Karpas-422 (cell line): ENCODE results near the gene CLGN. TPM values are rescaled to one million over a fixed set of nuclear protein-coding genes. Genes with fewer than 3 reads are reported as not detected.

Experiments used
- DNase-seq: peaks from one replicate; pipeline ENCODE4 v3.0.0-alpha.2; 2015
- H2AFZ ChIP-seq: fragments of 200-600 bp; sonication (generic); 2 replicates; pipeline ENCODE4 v1.6.1; 2014; ENCODE audit warnings: antibody characterized with exemption, low read length, mixed read lengths
- H3K27ac ChIP-seq: fragments of 200-600 bp; sonication (generic); 2 replicates; pipeline ENCODE4 v1.5.1; 2014; ENCODE audit warnings: mild to moderate bottlenecking, low read length, moderate library complexity
- H3K27me3 ChIP-seq: fragments of 200-600 bp; sonication (generic); 2 replicates; pipeline ENCODE4 v1.6.1; 2014; ENCODE audit warnings: low read length, mixed read lengths
- H3K36me3 ChIP-seq: fragments of 200-600 bp; sonication (generic); 2 replicates; pipeline ENCODE4 v1.6.1; 2014; ENCODE audit warnings: low read length, mixed read lengths; ENCODE audit not compliant: insufficient read depth
- H3K4me1 ChIP-seq: fragments of 200-600 bp; sonication (generic); 2 replicates; pipeline ENCODE4 v1.6.1; 2014; ENCODE audit warnings: mild to moderate bottlenecking, low read length, mixed read lengths
- H3K4me2 ChIP-seq: fragments of 200-600 bp; sonication (generic); 2 replicates; pipeline ENCODE4 v1.6.1; 2014; ENCODE audit warnings: low read length, low read depth, mild to moderate bottlenecking; ENCODE audit not compliant: poor library complexity, severe bottlenecking
- H3K4me3 ChIP-seq: fragments of 200-600 bp; sonication (generic); 2 replicates; pipeline ENCODE4 v1.5.1; 2014; ENCODE audit warnings: mild to moderate bottlenecking, antibody characterized with exemption, low read length, mixed read lengths
- H3K79me2 ChIP-seq: fragments of 200-600 bp; sonication (generic); 2 replicates; pipeline ENCODE4 v1.6.1; 2014; ENCODE audit warnings: mild to moderate bottlenecking, low read length, mixed read lengths
- H3K9ac ChIP-seq: fragments of 200-600 bp; sonication (generic); 2 replicates; pipeline ENCODE4 v1.6.0; 2014; ENCODE audit warnings: low read length
- H3K9me2 ChIP-seq: fragments of 200-600 bp; sonication (generic), shearing (Covaris generic); replicated peaks from 2 replicates; pipeline ENCODE4 v1.6.0; 2014; ENCODE audit warnings: mild to moderate bottlenecking, low read length, moderate library complexity; ENCODE audit not compliant: insufficient read depth
- H3K9me3 ChIP-seq: fragments of 300-700, 200-600 bp; sonication (generic); 2 replicates; pipeline ENCODE4 v1.6.1; 2014; ENCODE audit warnings: low read length, mixed read lengths
- H4K20me1 ChIP-seq: fragments of 200-600 bp; sonication (generic); 2 replicates; pipeline ENCODE4 v1.6.1; 2014; ENCODE audit warnings: mild to moderate bottlenecking, antibody characterized with exemption, low read length, low read depth; ENCODE audit not compliant: insufficient read depth
- total RNA-seq: library from RNA; depleted of rRNA; stranded (reverse); fragments of >200 nt; shearing (Covaris generic); gene quantifications from 2 replicates; pipeline ENCODE4 v1.2.3, GENCODE V29; 2014; ENCODE audit warnings: low replicate concordance

The CLGN gene
- total RNA-seq, 1 experiment from 2014 or later = 0.07 TPM

- Histone ChIP-seq H3K9me3 (no peaks in the 10 kb centered on the region), H3K4me3 (no peak overlapping the region), H3K36me3 (no peaks in the 10 kb centered on the region), H3K27ac (no peak overlapping the region), H3K9ac (no peak overlapping the region), H3K79me2 (no peaks in the 10 kb centered on the region), H2AFZ (no peak overlapping the region), H3K4me2 (no peak overlapping the region), H3K9me2 (no peaks in the 10 kb centered on the region), H4K20me1 (no peaks in the 10 kb centered on the region), H3K4me1 (no peaks in the 10 kb centered on the region), H3K27me3 (no peaks in the 10 kb centered on the region)
- no peak for DNase-seq
Measured at GRCh38 chr4:140406292-140406691, 21.2 kb downstream of the CLGN start.

GRCh38 chr4:140400111-140400510 lies 27.3 kb downstream of the CLGN start:
- no peak overlapping the region for H3K4me2 ChIP-seq
- H3K4me1 ChIP-seq = no peaks in the 10 kb centered on the region
- H3K27me3 ChIP-seq = no peaks in the 10 kb centered on the region

GRCh38 chr4:140395668-140396067 lies 31.8 kb downstream of the CLGN start:
- DNase-seq = no peak
- Histone ChIP-seq H3K4me2 (no peak overlapping the region), H3K27ac (no peak overlapping the region), H2AFZ (no peak overlapping the region), H4K20me1 (no peaks in the 10 kb centered on the region), H3K9me3 (no peaks in the 10 kb centered on the region), H3K4me1 (no peaks in the 10 kb centered on the region), H3K79me2 (no peaks in the 10 kb centered on the region), H3K4me3 (no peak overlapping the region), H3K9me2 (no peaks in the 10 kb centered on the region), H3K36me3 (no peaks in the 10 kb centered on the region), H3K9ac (no peak overlapping the region), H3K27me3 (no peaks in the 10 kb centered on the region)

More at GRCh38 chr4:140400111-140400510, 27.3 kb downstream of the CLGN start:
- H3K9me3 ChIP-seq = no peaks in the 10 kb centered on the region
- no peak overlapping the region for H3K27ac ChIP-seq
- DNase-seq = no peak
- H3K9ac ChIP-seq = no peak overlapping the region
- no peak overlapping the region for H2AFZ ChIP-seq
- H3K36me3 ChIP-seq = no peaks in the 10 kb centered on the region
- no peak overlapping the region for H3K4me3 ChIP-seq
- H3K9me2 ChIP-seq = no peaks in the 10 kb centered on the region
- no peaks in the 10 kb centered on the region for H4K20me1 ChIP-seq
- H3K79me2 ChIP-seq = no peaks in the 10 kb centered on the region

- no peaks in the 10 kb centered on the region for H3K36me3 ChIP-seq
- no peak overlapping the region for H3K4me2 ChIP-seq
- no peaks in the 10 kb centered on the region for H3K9me3 ChIP-seq
- no peaks in the 10 kb centered on the region for H3K4me1 ChIP-seq
- no peak overlapping the region for H2AFZ ChIP-seq
- DNase-seq = no peak
- H3K9ac ChIP-seq = no peak overlapping the region
- no peak overlapping the region for H3K27ac ChIP-seq
- H3K4me3 ChIP-seq = no peak overlapping the region
- H3K9me2 ChIP-seq = no peaks in the 10 kb centered on the region
- H3K27me3 ChIP-seq = no peaks in the 10 kb centered on the region
- H3K79me2 ChIP-seq = no peaks in the 10 kb centered on the region
- H4K20me1 ChIP-seq = no peaks in the 10 kb centered on the region; the same call in 1 of the 2 replicates
Measured at GRCh38 chr4:140388015-140388414, 39.4 kb downstream of the CLGN start.

GRCh38 chr4:140382732-140383131 lies 44.7 kb downstream of the CLGN start:
- Histone ChIP-seq H3K79me2 (peaks cover 11% of the 10 kb centered on the region), H3K4me1 (no peaks in the 10 kb centered on the region), H3K9me2 (no peaks in the 10 kb centered on the region), H3K9ac (no peak overlapping the region), H3K27me3 (no peaks in the 10 kb centered on the region), H3K4me2 (no peak overlapping the region), H3K9me3 (no peaks in the 10 kb centered on the region), H3K4me3 (no peak overlapping the region), H4K20me1 (peaks cover 4% of the 10 kb centered on the region), H2AFZ (no peak overlapping the region), H3K36me3 (peaks cover 12% of the 10 kb centered on the region), H3K27ac (no peak overlapping the region)
- no peak for DNase-seq

- Histone ChIP-seq H3K4me3 (peak overlapping the region; percentile 89), H3K9ac (peak overlapping the region; percentile 86), H4K20me1 (peaks cover 7% of the 10 kb centered on the region), H3K9me3 (no peaks in the 10 kb centered on the region), H3K27me3 (no peaks in the 10 kb centered on the region), H3K36me3 (no peaks in the 10 kb centered on the region), H3K27ac (no peak overlapping the region), H3K79me2 (peaks cover 48% of the 10 kb centered on the region), H3K4me2 (peak overlapping the region; percentile 91), H2AFZ (peak overlapping the region; percentile 44; the same call in 1 of the 2 replicates), H3K9me2 (no peaks in the 10 kb centered on the region), H3K4me1 (peaks cover 21% of the 10 kb centered on the region)
- no peak for DNase-seq
Measured at GRCh38 chr4:140374130-140374477, 53.3 kb downstream of the CLGN start.

- DNase-seq = peak; percentile 98
- peaks cover 4% of the 10 kb centered on the region; the same call in 1 of the 2 replicates for H4K20me1 ChIP-seq
- peaks cover 42% of the 10 kb centered on the region for H3K79me2 ChIP-seq
- H3K9me2 ChIP-seq = no peaks in the 10 kb centered on the region
- no peaks in the 10 kb centered on the region for H3K36me3 ChIP-seq
- H3K4me3 ChIP-seq = peak within 1 kb of the TSS; percentile 89
- H3K27me3 ChIP-seq = no peaks in the 10 kb centered on the region
- no peaks in the 10 kb centered on the region for H3K9me3 ChIP-seq
- H3K4me1 ChIP-seq = peaks cover 21% of the 10 kb centered on the region
- no peak within 1 kb of the TSS for H3K27ac ChIP-seq
- peak within 1 kb of the TSS; percentile 86 for H3K9ac ChIP-seq
- peak within 1 kb of the TSS; percentile 82 for H2AFZ ChIP-seq
- peak within 1 kb of the TSS; percentile 91 for H3K4me2 ChIP-seq
Measured at GRCh38 chr4:140373328-140374129, 53.9 kb downstream of the CLGN start, which contains the start of gene SCOC. SCOC (plus strand) TSS chr4:140373646; CDS start chr4:140379171, 5,525 bp downstream.

- H3K9ac ChIP-seq = peak overlapping the region; percentile 67
- H3K36me3 ChIP-seq = no peaks in the 10 kb centered on the region
- peaks cover 42% of the 10 kb centered on the region for H3K79me2 ChIP-seq
- H3K9me3 ChIP-seq = no peaks in the 10 kb centered on the region
- peak overlapping the region; percentile 82 for H2AFZ ChIP-seq
- no peaks in the 10 kb centered on the region for H3K9me2 ChIP-seq
- H4K20me1 ChIP-seq = peaks cover 4% of the 10 kb centered on the region; the same call in 1 of the 2 replicates
- peak overlapping the region; percentile 73 for H3K4me2 ChIP-seq
- H3K27ac ChIP-seq = no peak overlapping the region
- H3K4me1 ChIP-seq = peaks cover 21% of the 10 kb centered on the region
- no peaks in the 10 kb centered on the region for H3K27me3 ChIP-seq
- peak overlapping the region; percentile 89 for H3K4me3 ChIP-seq
- peak; percentile 61 for DNase-seq
Measured at GRCh38 chr4:140372751-140373327, 54.6 kb downstream of the CLGN start.
